Thyroid gland (tissue), 4 donors: ENCODE data around the gene PFAS. TPM values are rescaled to one million over a fixed set of nuclear protein-coding genes. Genes with fewer than 3 reads are reported as not detected.

Experiments
- DNase-seq, 2 donors: peaks; one replicate each; pipeline ENCODE4 v3.0.0-alpha.2; 2019
- H3K27ac ChIP-seq, 3 donors: fragments of 200-600 bp; sonication (generic); 1 replicate in 2 of 3; 2 replicates in 1 of 3; pipeline ENCODE4 v1.5.1; 2016 to 2019; ENCODE audit warnings: mild to moderate bottlenecking in 1 of 3, moderate library complexity in 1 of 3
- H3K27me3 ChIP-seq: fragments of 200-600 bp; sonication (generic); one replicate; pipeline ENCODE4 v1.5.1; 2019
- H3K36me3 ChIP-seq, 2 donors: fragments of 200-600 bp; sonication (generic); one replicate each; pipeline ENCODE4 v1.5.1; 2016 to 2019
- H3K4me1 ChIP-seq, 2 donors: fragments of 200-600 bp; sonication (generic); one replicate each; pipeline ENCODE4 v1.5.1; 2017 to 2019
- H3K4me3 ChIP-seq, 3 donors: fragments of 200-600 bp; sonication (generic); replicated peaks in 1 of 3; 1 replicate in 2 of 3; 2 replicates in 1 of 3; pipeline ENCODE4 v1.5.1; 2016; ENCODE audit warnings: mild to moderate bottlenecking in 1 of 3
- H3K9me3 ChIP-seq: fragments of 200-600 bp; sonication (generic); one replicate; pipeline ENCODE4 v1.5.1; 2017
- CTCF ChIP-seq, 6 experiments: fragments of 200-600 bp in 3 of 6; fragments of 450-650 bp in 3 of 6; sonication (generic) in 3 of 6; IDR thresholded peaks; one replicate each; pipeline ENCODE4 v1.5.1; 2016 to 2019; ENCODE audit warnings: antibody characterized with exemption in 6 of 6, mild to moderate bottlenecking in 2 of 6, inconsistent platforms in 1 of 6, moderate library complexity in 1 of 6
- POLR2A ChIP-seq, 2 donors: fragments of 450-650 bp; IDR thresholded peaks; one replicate each; pipeline ENCODE4 v1.6.1; 2017; ENCODE audit warnings: antibody characterized with exemption in 2 of 2, mild to moderate bottlenecking in 2 of 2, moderate library complexity in 1 of 2
- WGBS, 2 donors: methylation state at CpG; one replicate each; pipeline ENCODE4 v1.1.5; 2017; 5-methylcytosine and 5-hydroxymethylcytosine counted together
- intact Hi-C: fragments of 100-400 bp; cut with DNase I; formaldehyde crosslinking; loops from one replicate; pipeline ENCODE4 v1.15.1; 2023
- total RNA-seq, 4 donors: library from RNA; depleted of rRNA; stranded (reverse); fragments of >200 nt; gene quantifications; one replicate each; pipeline ENCODE4 v1.2.3, GENCODE V29; 2016

PFAS gene
- total RNA-seq, 4 donors from 2014 or later = 14.8 to 39.5 (median 18.3) TPM

DNA sequence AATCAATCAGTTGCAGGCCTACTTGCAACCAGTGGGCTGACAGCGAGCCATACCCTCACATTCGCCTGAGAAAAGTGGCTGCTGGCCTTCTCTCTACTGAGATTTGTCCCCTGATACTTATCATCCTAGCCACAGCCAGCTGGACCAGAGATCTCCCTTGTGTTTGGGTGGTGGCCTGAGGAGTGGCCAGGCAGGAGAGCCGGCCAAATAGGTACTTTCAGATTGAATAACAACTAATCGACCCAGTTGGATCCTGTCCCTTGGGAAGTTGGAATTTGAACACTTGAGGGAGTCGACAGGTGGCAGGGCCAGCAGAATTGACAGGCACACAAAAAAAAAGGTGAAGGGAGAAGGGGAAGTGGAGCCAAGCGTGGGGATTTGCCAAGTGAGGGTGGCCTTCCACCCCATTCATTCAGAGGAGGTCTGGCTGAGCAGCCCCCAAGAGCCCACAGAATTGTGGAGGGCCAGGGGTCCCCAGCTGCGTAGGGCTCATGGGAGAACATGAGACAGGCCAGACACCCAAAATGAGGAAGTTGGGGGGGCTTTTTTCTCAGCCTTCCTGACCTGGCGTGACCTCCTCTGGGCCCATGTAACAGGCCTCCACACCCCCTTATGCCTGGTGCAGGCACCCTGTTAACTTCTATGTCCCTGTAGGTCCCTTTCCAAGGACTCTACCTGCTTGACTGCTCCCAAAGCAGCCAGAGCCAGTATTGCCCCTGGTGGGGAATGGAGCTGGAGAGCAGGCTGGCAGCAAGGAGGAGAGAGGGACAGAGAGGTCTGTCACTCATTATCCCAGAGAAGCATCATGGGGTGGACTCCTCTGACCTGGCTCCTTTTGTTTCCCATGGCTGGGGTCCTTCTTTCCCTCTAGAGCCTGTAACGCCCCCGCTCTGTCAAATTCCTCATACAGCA lies 36.4 kb downstream of the PFAS start:
- H3K27me3 ChIP-seq = no peaks in the 10 kb centered on the region
- H3K27ac ChIP-seq = peak overlapping the region in 2 of 3 donors; percentile 11 to 58
- peak; percentile 77 to 80 for DNase-seq
- 51 to 59% methylated on average over 9 to 10 of the region's 10 CpGs for WGBS, 2 donors
- no peaks in the 10 kb centered on the region for H3K36me3 ChIP-seq
- no peak for TF ChIP-seq CTCF (IDR thresholded peaks at IDR 0.05)
- TF ChIP-seq POLR2A (IDR thresholded peaks at IDR 0.05) = no peak
- no peaks in the 10 kb centered on the region for H3K9me3 ChIP-seq
- no peak overlapping the region for H3K4me3 ChIP-seq
- H3K4me1 ChIP-seq = peaks cover 19 to 38% of the 10 kb centered on the region in 2 donors
- intact Hi-C loops = no loop called here

- Histone ChIP-seq H3K27me3 (no peaks in the 10 kb centered on the region), H3K4me1 (peaks cover 15 to 31% of the 10 kb centered on the region in 2 donors), H3K27ac (peak overlapping the region; percentile 84 to 94 (median 87)), H3K4me3 (peak overlapping the region in 2 of 3 donors; percentile 11 to 58), H3K9me3 (no peaks in the 10 kb centered on the region), H3K36me3 (no peaks in the 10 kb centered on the region)
- intact Hi-C loops = no loop called here
- 26 to 39% methylated on average over 13 to 19 of the region's 19 CpGs for WGBS, 2 donors
- peak; percentile 66 to 76 for DNase-seq
- TF ChIP-seq CTCF (IDR thresholded peaks at IDR 0.05) = no peak
- no peak for TF ChIP-seq POLR2A (IDR thresholded peaks at IDR 0.05)
Measured at GRCh38 chr17:8287651-8288335, 38.7 kb downstream of the PFAS start.

DNA sequence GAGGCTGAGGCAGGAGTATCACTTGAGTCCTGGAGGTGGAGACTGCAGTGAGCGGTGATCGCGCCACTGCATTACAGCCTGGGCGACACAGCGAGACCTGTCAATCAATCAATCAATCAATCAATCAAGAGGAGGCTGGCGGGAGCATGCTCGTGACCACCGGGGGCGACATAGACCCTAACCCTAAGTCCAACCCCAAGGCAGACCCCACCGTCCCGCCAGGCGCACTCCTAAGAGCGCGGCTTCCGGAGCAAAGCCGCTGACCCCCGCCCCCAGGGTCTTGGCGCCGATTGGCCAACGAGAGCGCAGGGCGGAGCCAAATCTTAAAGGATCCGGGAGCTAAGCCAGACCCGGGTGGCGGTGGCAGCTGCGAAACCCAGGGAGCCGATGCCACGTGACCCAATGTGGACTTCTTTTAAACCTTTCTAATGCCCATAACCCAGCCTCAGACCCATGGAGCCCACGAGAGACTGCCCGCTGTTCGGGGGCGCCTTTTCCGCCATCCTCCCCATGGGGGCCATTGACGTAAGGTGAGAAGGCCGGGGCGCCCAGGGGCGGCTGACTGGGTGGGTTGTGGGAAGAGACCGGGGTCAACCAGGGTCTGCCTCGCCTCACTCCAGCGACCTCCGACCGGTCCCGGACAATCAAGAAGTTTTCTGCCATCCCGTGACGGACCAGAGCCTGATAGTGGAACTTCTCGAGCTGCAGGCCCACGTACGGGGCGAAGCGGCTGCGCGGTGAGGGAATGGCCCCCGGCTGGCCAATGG lies 39.4 kb downstream of the PFAS start, which contains the start of gene RANGRF:
TSS of gene RANGRF (plus strand) at position 335 of the 767 bp plus-strand sequence. CDS start at position 454, 119 bp downstream.
- no peaks in the 10 kb centered on the region for H3K27me3 ChIP-seq
- H3K36me3 ChIP-seq = no peaks in the 10 kb centered on the region
- TF ChIP-seq CTCF (IDR thresholded peaks at IDR 0.05) (no peak), POLR2A (IDR thresholded peaks at IDR 0.05) (peak in 1 of 2 donors; percentile 68)
- H3K4me1 ChIP-seq = peaks cover 15 to 31% of the 10 kb centered on the region in 2 donors
- DNase-seq = peak; percentile 91 to 92
- 1 to 3% methylated on average over 14 to 24 of the region's 53 CpGs for WGBS, 2 donors
- intact Hi-C loops = no loop called here
- H3K27ac ChIP-seq = peak within 1 kb of the TSS; percentile 84 to 94 (median 87)
- H3K9me3 ChIP-seq = no peaks in the 10 kb centered on the region
- peak within 1 kb of the TSS; percentile 11 to 75 (median 58) for H3K4me3 ChIP-seq

DNA sequence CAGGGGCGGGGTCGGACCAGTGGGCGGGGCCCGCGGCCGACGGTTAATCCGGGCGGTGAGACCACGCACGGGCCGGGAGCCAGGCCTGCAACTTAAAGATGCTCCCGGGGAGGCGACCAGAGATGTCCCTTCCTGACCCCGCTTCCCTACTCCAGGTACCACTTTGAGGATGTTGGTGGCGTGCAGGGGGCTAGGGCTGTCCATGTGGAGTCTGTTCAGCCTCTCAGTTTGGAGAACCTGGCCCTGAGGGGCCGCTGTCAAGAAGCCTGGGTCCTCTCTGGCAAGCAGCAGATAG lies 40.0 kb downstream of the PFAS start:
- WGBS, 2 donors = 21 to 23% methylated on average over 2 to 4 of the region's 17 CpGs
- no peaks in the 10 kb centered on the region for H3K27me3 ChIP-seq

More for the DNA sequence above, 40.0 kb downstream of the PFAS start:
- no peak for TF ChIP-seq CTCF (IDR thresholded peaks at IDR 0.05)
- no peak for TF ChIP-seq POLR2A (IDR thresholded peaks at IDR 0.05)
- no peaks in the 10 kb centered on the region for H3K9me3 ChIP-seq
- H3K27ac ChIP-seq = peak overlapping the region; percentile 84 to 94 (median 87)
- H3K36me3 ChIP-seq = no peaks in the 10 kb centered on the region
- intact Hi-C loops = no loop called here
- H3K4me3 ChIP-seq = peak overlapping the region; percentile 11 to 75 (median 58)
- peaks cover 15 to 31% of the 10 kb centered on the region in 2 donors for H3K4me1 ChIP-seq
- DNase-seq = no peak
